Liver (tissue), 3 donors: ENCODE data around the gene DCUN1D3.
"Not testable (repeated sequence)": the region's sequence is repeated elsewhere in the genome, so short reads cannot be mapped to it uniquely, and the experiment has no call there.

Experiments
- RAD21 ChIP-seq, 2 donors: IDR thresholded peaks; 2 replicates each; pipeline ENCODE4 v1.6.1; 2016; ENCODE audit warnings: antibody characterized with exemption in 2 of 2, mild to moderate bottlenecking in 2 of 2
- SP1 ChIP-seq: IDR thresholded peaks from 2 replicates; pipeline ENCODE4 v1.6.1; 2018; ENCODE audit warnings: antibody characterized with exemption, mild to moderate bottlenecking
- YY1 ChIP-seq: IDR thresholded peaks from 2 replicates; pipeline ENCODE4 v1.6.1; 2016; ENCODE audit warnings: antibody characterized with exemption, mild to moderate bottlenecking
- TF ChIP-seq, protein P1 (sequence below): fragments of 150-350 bp; IDR thresholded peaks from 2 replicates; pipeline ENCODE4 v1.5.1; 2017; ENCODE audit warnings: improper control_type of control experiment, low read depth, low read length; ENCODE audit not compliant: missing input control
- TF ChIP-seq, protein P2 (sequence below): IDR thresholded peaks from 2 replicates; pipeline ENCODE4 v1.6.1; 2016; ENCODE audit warnings: antibody characterized with exemption
- TF ChIP-seq, protein P3 (sequence below): IDR thresholded peaks from 2 replicates; pipeline ENCODE4 v1.6.1; 2016; ENCODE audit warnings: antibody characterized with exemption
- TF ChIP-seq, protein P4 (sequence below): IDR thresholded peaks from 2 replicates; pipeline ENCODE4 v1.6.1; 2016; ENCODE audit warnings: antibody characterized with exemption
- donor health status: healthy.
- donor health status: healthy.

DNA sequence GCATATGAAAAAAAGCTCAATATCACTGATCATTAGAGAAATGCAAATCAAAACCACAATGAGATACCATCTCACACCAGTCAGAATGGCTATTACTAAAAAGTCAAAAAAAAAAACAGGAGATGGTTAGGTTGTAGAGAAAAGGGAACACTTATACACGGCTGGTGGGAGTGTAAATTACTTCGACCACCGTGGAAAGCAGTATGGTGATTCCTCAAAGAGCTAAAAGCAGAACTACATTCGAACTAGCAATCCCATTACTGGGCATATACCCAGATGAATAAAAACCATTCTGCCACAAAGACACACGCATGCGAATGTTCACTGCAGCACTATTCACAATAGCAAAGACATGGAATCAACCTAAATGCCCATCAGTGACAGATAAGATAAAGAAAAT lies 35.8 kb downstream of the DCUN1D3 start:
- TF ChIP-seq, protein P1, sequence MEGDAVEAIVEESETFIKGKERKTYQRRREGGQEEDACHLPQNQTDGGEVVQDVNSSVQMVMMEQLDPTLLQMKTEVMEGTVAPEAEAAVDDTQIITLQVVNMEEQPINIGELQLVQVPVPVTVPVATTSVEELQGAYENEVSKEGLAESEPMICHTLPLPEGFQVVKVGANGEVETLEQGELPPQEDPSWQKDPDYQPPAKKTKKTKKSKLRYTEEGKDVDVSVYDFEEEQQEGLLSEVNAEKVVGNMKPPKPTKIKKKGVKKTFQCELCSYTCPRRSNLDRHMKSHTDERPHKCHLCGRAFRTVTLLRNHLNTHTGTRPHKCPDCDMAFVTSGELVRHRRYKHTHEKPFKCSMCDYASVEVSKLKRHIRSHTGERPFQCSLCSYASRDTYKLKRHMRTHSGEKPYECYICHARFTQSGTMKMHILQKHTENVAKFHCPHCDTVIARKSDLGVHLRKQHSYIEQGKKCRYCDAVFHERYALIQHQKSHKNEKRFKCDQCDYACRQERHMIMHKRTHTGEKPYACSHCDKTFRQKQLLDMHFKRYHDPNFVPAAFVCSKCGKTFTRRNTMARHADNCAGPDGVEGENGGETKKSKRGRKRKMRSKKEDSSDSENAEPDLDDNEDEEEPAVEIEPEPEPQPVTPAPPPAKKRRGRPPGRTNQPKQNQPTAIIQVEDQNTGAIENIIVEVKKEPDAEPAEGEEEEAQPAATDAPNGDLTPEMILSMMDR: not testable (repeated sequence)
- TF ChIP-seq, protein P2, sequence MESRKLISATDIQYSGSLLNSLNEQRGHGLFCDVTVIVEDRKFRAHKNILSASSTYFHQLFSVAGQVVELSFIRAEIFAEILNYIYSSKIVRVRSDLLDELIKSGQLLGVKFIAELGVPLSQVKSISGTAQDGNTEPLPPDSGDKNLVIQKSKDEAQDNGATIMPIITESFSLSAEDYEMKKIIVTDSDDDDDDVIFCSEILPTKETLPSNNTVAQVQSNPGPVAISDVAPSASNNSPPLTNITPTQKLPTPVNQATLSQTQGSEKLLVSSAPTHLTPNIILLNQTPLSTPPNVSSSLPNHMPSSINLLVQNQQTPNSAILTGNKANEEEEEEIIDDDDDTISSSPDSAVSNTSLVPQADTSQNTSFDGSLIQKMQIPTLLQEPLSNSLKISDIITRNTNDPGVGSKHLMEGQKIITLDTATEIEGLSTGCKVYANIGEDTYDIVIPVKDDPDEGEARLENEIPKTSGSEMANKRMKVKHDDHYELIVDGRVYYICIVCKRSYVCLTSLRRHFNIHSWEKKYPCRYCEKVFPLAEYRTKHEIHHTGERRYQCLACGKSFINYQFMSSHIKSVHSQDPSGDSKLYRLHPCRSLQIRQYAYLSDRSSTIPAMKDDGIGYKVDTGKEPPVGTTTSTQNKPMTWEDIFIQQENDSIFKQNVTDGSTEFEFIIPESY: not testable (repeated sequence)
- not testable (repeated sequence) for TF ChIP-seq RAD21 (IDR thresholded peaks at IDR 0.05); SP1; YY1
- TF ChIP-seq, protein P3, sequence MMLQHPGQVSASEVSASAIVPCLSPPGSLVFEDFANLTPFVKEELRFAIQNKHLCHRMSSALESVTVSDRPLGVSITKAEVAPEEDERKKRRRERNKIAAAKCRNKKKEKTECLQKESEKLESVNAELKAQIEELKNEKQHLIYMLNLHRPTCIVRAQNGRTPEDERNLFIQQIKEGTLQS: not testable (repeated sequence)
- TF ChIP-seq, protein P4, sequence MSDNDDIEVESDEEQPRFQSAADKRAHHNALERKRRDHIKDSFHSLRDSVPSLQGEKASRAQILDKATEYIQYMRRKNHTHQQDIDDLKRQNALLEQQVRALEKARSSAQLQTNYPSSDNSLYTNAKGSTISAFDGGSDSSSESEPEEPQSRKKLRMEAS: not testable (repeated sequence)
